NB4 (cell line): ENCODE measurements around the gene ACIN1.

Experiments used
- DNase-seq: peaks from one replicate; pipeline ENCODE4 v3.0.0; 2010; ENCODE audit warnings: low read depth
- H3K4me3 ChIP-seq: one replicate; pipeline ENCODE4 v1.5.1; 2011; ENCODE audit warnings: mild to moderate bottlenecking, low read depth, low read length, moderate library complexity
- MYC ChIP-seq: IDR thresholded peaks from 2 replicates; pipeline ENCODE4 v1.6.1; 2011; ENCODE audit warnings: low read depth, low read length
- POLR2A ChIP-seq: IDR thresholded peaks from 2 replicates; pipeline ENCODE4 v1.6.1; 2011; ENCODE audit warnings: mild to moderate bottlenecking; ENCODE audit not compliant: insufficient read length; ENCODE audit errors: extremely low read depth
- TF ChIP-seq, protein P1 (sequence below): IDR thresholded peaks from 2 replicates; pipeline ENCODE4 v1.6.1; 2011; ENCODE audit warnings: low read depth, low read length
- TF ChIP-seq, protein P2 (sequence below): IDR thresholded peaks from one replicate; pipeline ENCODE4 v1.5.1; 2012; ENCODE audit warnings: low read depth, low read length

ACIN1 gene

GRCh38 chr14:23035303-23036144 is 59.4 kb downstream of the ACIN1 start:
- DNase-seq: no peak
- peak overlapping the region; percentile 97 for H3K4me3 ChIP-seq
- TF ChIP-seq POLR2A: no peak
- TF ChIP-seq, protein P1, sequence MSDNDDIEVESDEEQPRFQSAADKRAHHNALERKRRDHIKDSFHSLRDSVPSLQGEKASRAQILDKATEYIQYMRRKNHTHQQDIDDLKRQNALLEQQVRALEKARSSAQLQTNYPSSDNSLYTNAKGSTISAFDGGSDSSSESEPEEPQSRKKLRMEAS: no peak
- TF ChIP-seq, protein P2, sequence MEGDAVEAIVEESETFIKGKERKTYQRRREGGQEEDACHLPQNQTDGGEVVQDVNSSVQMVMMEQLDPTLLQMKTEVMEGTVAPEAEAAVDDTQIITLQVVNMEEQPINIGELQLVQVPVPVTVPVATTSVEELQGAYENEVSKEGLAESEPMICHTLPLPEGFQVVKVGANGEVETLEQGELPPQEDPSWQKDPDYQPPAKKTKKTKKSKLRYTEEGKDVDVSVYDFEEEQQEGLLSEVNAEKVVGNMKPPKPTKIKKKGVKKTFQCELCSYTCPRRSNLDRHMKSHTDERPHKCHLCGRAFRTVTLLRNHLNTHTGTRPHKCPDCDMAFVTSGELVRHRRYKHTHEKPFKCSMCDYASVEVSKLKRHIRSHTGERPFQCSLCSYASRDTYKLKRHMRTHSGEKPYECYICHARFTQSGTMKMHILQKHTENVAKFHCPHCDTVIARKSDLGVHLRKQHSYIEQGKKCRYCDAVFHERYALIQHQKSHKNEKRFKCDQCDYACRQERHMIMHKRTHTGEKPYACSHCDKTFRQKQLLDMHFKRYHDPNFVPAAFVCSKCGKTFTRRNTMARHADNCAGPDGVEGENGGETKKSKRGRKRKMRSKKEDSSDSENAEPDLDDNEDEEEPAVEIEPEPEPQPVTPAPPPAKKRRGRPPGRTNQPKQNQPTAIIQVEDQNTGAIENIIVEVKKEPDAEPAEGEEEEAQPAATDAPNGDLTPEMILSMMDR: no peak
- TF ChIP-seq MYC: no peak

- TF ChIP-seq POLR2A (peak; percentile 82), MYC (peak; percentile 24)
- TF ChIP-seq, protein P1: no peak; the same call in 1 of the 2 replicates
- TF ChIP-seq, protein P2: no peak
- peak; percentile 97 for DNase-seq
- peak within 1 kb of the TSS; percentile 97 for H3K4me3 ChIP-seq
These were observed 60.2 kb downstream of the ACIN1 start, which contains the start of gene PSMB5 for GRCh38 chr14:23034498-23035302. PSMB5 (minus strand) TSS chr14:23034900; CDS start chr14:23034881, 19 bp downstream.

DNA sequence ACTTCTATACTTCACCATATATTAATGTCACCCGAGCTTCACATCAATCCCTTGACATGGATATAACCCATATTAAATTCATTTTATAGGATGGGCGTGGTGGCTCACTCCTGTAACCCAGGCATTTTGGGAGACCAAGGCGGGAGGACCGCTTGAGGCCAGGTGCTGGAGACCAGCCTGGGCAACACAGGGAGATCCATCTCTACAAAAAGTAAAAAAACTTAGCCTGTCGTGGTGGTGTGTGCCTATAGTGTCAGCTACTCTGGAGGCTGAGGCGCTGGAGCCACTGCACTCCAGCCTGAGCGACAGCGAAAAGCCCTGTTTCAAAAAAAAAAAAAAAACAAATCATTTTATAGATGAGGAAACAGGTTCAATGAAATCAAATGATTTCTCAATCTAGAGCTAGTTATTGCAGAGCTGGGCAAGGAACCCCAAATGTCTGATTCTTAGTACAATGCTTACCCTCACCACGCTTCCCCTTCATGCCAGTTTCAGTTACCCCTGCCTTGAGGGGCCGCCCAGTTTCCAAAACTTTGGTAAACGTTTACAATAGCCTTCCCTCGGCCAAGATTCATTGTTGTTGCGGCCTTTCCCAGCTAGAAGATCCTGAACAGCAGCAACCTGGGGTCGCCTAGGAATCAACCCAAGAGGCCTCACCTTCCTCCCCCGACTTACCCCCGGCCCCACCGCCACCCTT is 61.0 kb downstream of the ACIN1 start:
- DNase-seq: no peak
- peak overlapping the region; percentile 97 for H3K4me3 ChIP-seq
- TF ChIP-seq, protein P1: no peak
- TF ChIP-seq MYC: peak; percentile 1; the same call in 1 of the 2 replicates

GRCh38 chr14:23033251-23033727 is 61.6 kb downstream of the ACIN1 start:
- peak overlapping the region; percentile 97 for H3K4me3 ChIP-seq
- no peak for DNase-seq
- TF ChIP-seq, protein P2: no peak
- no peak for TF ChIP-seq POLR2A
- TF ChIP-seq, protein P1: no peak
- TF ChIP-seq MYC: no peak

GRCh38 chr14:23030936-23031335 is 64.0 kb downstream of the ACIN1 start:
- DNase-seq: no peak

More at GRCh38 chr14:23030936-23031335, 64.0 kb downstream of the ACIN1 start:
- TF ChIP-seq MYC (no peak), POLR2A (no peak)
- TF ChIP-seq, protein P1: no peak
- TF ChIP-seq, protein P2: no peak
- no peak overlapping the region for H3K4me3 ChIP-seq
